IMR-90 (cell line): Measurements from ENCODE around the gene ITPKC. TPM values are rescaled to one million over a fixed set of nuclear protein-coding genes. Genes with fewer than 3 reads are reported as not detected.

Source experiments
- ATAC-seq: fragments of 200-7000 bp; cut with Tn5 transposase; 2 replicates; pipeline ENCODE4 v1.9.1; 2020; ENCODE audit warnings: low read depth, mild to moderate bottlenecking, moderate library complexity
- BruUV-seq: library from RNA; stranded (reverse); fragments of 400-500 nt; replicated peaks from 2 replicates; lab custom pipeline; 2021; lab: Mats Ljungman, UMichigan
- CTCF ChIA-PET: fragments of 300-600 bp; formaldehyde crosslinking; extraction: SDS; loops from one replicate; lab custom pipeline; 2021; ENCODE audit warnings: antibody characterized with exemption; lab: Yijun Ruan, JAX
- POLR2A ChIA-PET: fragments of 300-600 bp; sonication (Branson Sonifier 250); formaldehyde crosslinking; loops from one replicate; lab custom pipeline; 2022; ENCODE audit warnings: antibody characterized with exemption; ENCODE audit not compliant: unreplicated experiment; lab: Charles Lee
- DNase-seq: peaks from one replicate; pipeline ENCODE4 v3.0.0; 2013
- H2AFZ ChIP-seq: replicated peaks from 2 replicates; pipeline ENCODE3; 2013; ENCODE audit warnings: low read length, mild to moderate bottlenecking; ENCODE audit not compliant: poor library complexity
- H2AK5ac ChIP-seq: 2 replicates; pipeline ENCODE4 v1.6.1; 2013; ENCODE audit warnings: low read depth, low read length, inconsistent platforms
- H2AK9ac ChIP-seq: replicated peaks from 2 replicates; pipeline ENCODE3; 2013; ENCODE audit warnings: mild to moderate bottlenecking, low read depth, low read length, moderate library complexity; ENCODE audit not compliant: poor library complexity
- H2BK120ac ChIP-seq: 2 replicates; pipeline ENCODE4 v1.6.1; 2013; ENCODE audit warnings: low read depth, low read length, inconsistent platforms
- H2BK15ac ChIP-seq: 3 replicates; pipeline ENCODE4 v1.6.1; 2013; ENCODE audit warnings: low read depth, low read length, inconsistent platforms
- H2BK20ac ChIP-seq: 2 replicates; pipeline ENCODE4 v1.6.1; 2013; ENCODE audit warnings: low read depth, mild to moderate bottlenecking, inconsistent platforms, low read length, moderate library complexity
- H2BK5ac ChIP-seq: 2 replicates; pipeline ENCODE4 v1.6.1; 2013; ENCODE audit warnings: mild to moderate bottlenecking, low read depth, low read length, inconsistent platforms; ENCODE audit not compliant: poor library complexity, severe bottlenecking
- H3K14ac ChIP-seq: replicated peaks from 2 replicates; pipeline ENCODE4 v1.6.1; 2013; ENCODE audit warnings: low read depth, low read length, inconsistent platforms
- H3K18ac ChIP-seq: 2 replicates; pipeline ENCODE4 v1.6.1; 2013; ENCODE audit warnings: low read depth, low read length, control low read depth
- H3K23ac ChIP-seq: 2 replicates; pipeline ENCODE4 v1.6.1; 2013; ENCODE audit warnings: low read depth, low read length, inconsistent platforms
- H3K27ac ChIP-seq: 2 replicates; pipeline ENCODE4 v1.5.1; 2013; ENCODE audit warnings: mild to moderate bottlenecking, control low read depth, low read length; ENCODE audit not compliant: insufficient read depth
- H3K27me3 ChIP-seq: 2 replicates; pipeline ENCODE4 v1.6.1; 2013; ENCODE audit warnings: low read length; ENCODE audit not compliant: control insufficient read depth, insufficient read depth
- H3K36me3 ChIP-seq: 2 replicates; pipeline ENCODE4 v1.6.1; 2013; ENCODE audit warnings: low read length, mixed read lengths; ENCODE audit not compliant: control insufficient read depth, insufficient read depth
- H3K4ac ChIP-seq: 2 replicates; pipeline ENCODE4 v1.6.1; 2013; ENCODE audit warnings: low read depth, low read length, inconsistent platforms
- H3K4me1 ChIP-seq: 2 replicates; pipeline ENCODE4 v1.6.1; 2013; ENCODE audit warnings: low read length, mixed read lengths; ENCODE audit not compliant: control insufficient read depth, insufficient read depth
- H3K4me2 ChIP-seq: 2 replicates; pipeline ENCODE4 v1.6.1; 2013; ENCODE audit warnings: low read depth, mild to moderate bottlenecking, control low read depth, low read length, moderate library complexity
- H3K4me3 ChIP-seq: 2 replicates; pipeline ENCODE4 v1.5.1; 2013; ENCODE audit warnings: low read depth, mild to moderate bottlenecking, control low read depth, low read length, moderate library complexity; ENCODE audit not compliant: insufficient read depth
- H3K56ac ChIP-seq: 2 replicates; pipeline ENCODE4 v1.6.1; 2013; ENCODE audit warnings: low read length, inconsistent platforms; ENCODE audit not compliant: insufficient read depth; ENCODE audit errors: extremely low read depth
- H3K79me1 ChIP-seq, 2 experiments: 2 replicates each; pipeline ENCODE4 v1.6.1; 2013; ENCODE audit warnings: low read length in 2 of 2, inconsistent platforms in 1 of 2, low read depth in 1 of 2
- H3K9ac ChIP-seq: 2 replicates; pipeline ENCODE4 v1.6.1; 2013; ENCODE audit warnings: low read depth, low read length, control low read depth
- H3K9me1 ChIP-seq: 2 replicates; pipeline ENCODE4 v1.6.1; 2013; ENCODE audit warnings: low read length, inconsistent platforms; ENCODE audit not compliant: insufficient read depth
- H3K9me3 ChIP-seq: 2 replicates; pipeline ENCODE4 v1.6.1; 2013; ENCODE audit warnings: low read length; ENCODE audit not compliant: control insufficient read depth, insufficient read depth
- H4K20me1 ChIP-seq: 2 replicates; pipeline ENCODE4 v1.6.1; 2013; ENCODE audit warnings: low read length, inconsistent platforms; ENCODE audit not compliant: insufficient read depth
- H4K5ac ChIP-seq: 2 replicates; pipeline ENCODE4 v1.6.1; 2013; ENCODE audit warnings: mild to moderate bottlenecking, low read depth, low read length, control low read depth
- H4K8ac ChIP-seq, 2 experiments: 2 replicates each; pipeline ENCODE4 v1.6.1; 2013; ENCODE audit warnings: low read depth in 2 of 2, low read length in 2 of 2, control low read depth in 1 of 2, inconsistent platforms in 1 of 2
- H4K91ac ChIP-seq: 2 replicates; pipeline ENCODE4 v1.6.1; 2013; ENCODE audit warnings: low read depth, low read length, inconsistent platforms; ENCODE audit not compliant: insufficient read depth
- BHLHE40 ChIP-seq: fragments of 150-350 bp; IDR thresholded peaks from 2 replicates; pipeline ENCODE4 v1.6.1; 2016; ENCODE audit warnings: mild to moderate bottlenecking, low read depth, low read length
- CEBPB ChIP-seq: IDR thresholded peaks from 2 replicates; pipeline ENCODE4 v1.6.1; 2012; ENCODE audit warnings: low read depth, low read length, improper control_type of control experiment
- CHD1 ChIP-seq: IDR thresholded peaks from 2 replicates; pipeline ENCODE4 v1.6.1; 2012; ENCODE audit warnings: low read depth, low read length, improper control_type of control experiment
- CTCF ChIP-seq: conservative IDR thresholded peaks from 2 replicates; pipeline ENCODE4 v1.5.1; 2012; ENCODE audit warnings: mild to moderate bottlenecking, low read depth, low read length, improper control_type of control experiment
- MAFK ChIP-seq: IDR thresholded peaks from 2 replicates; pipeline ENCODE4 v1.6.1; 2012; ENCODE audit warnings: low read depth, low read length, improper control_type of control experiment
- MXI1 ChIP-seq: IDR thresholded peaks from 2 replicates; pipeline ENCODE4 v1.6.1; 2012; ENCODE audit warnings: low read depth, mild to moderate bottlenecking, low read length, moderate library complexity, borderline replicate concordance
- NFE2L2 ChIP-seq: fragments of 150-350 bp; IDR thresholded peaks from 2 replicates; pipeline ENCODE4 v1.6.1; 2016; ENCODE audit warnings: low read depth, mild to moderate bottlenecking, low read length
- POLR2A ChIP-seq: IDR thresholded peaks from 2 replicates; pipeline ENCODE4 v1.6.1; 2012; ENCODE audit warnings: mild to moderate bottlenecking, low read depth, low read length
- RAD21 ChIP-seq: IDR thresholded peaks from 2 replicates; pipeline ENCODE4 v1.6.1; 2012; ENCODE audit warnings: low read length, improper control_type of control experiment
- RCOR1 ChIP-seq: IDR thresholded peaks from 2 replicates; pipeline ENCODE4 v1.6.1; 2012; ENCODE audit warnings: mild to moderate bottlenecking, low read length, improper control_type of control experiment; ENCODE audit not compliant: insufficient replicate concordance
- RFX5 ChIP-seq: IDR thresholded peaks from 2 replicates; pipeline ENCODE4 v1.8.0; 2012; ENCODE audit warnings: low read depth, mild to moderate bottlenecking, low read length, moderate library complexity
- SMC3 ChIP-seq: fragments of 150-350 bp; IDR thresholded peaks from 2 replicates; pipeline ENCODE4 v1.6.1; 2016; ENCODE audit warnings: low read depth, mild to moderate bottlenecking, antibody characterized with exemption, low read length, moderate library complexity
- USF2 ChIP-seq: fragments of 150-350 bp; IDR thresholded peaks from 2 replicates; pipeline ENCODE4 v1.6.1; 2017; ENCODE audit warnings: mild to moderate bottlenecking, antibody characterized with exemption, low read length, low read depth
- WGBS, 2 experiments: methylation state at CpG; one replicate each; pipeline versions ENCODE4 v1.1.5 to v1.1.7; 2013; ENCODE audit warnings: missing lambda C conversion rate in 2 of 2; ENCODE audit not compliant: insufficient read length in 1 of 2; ENCODE audit errors: extremely low coverage in 2 of 2; 5-methylcytosine and 5-hydroxymethylcytosine counted together
- dilution Hi-C: fragments of 300-500 bp; cut with HindIII; formaldehyde crosslinking; loops from one replicate; pipeline ENCODE4 v1.14.3; 2018; ENCODE audit warnings: low sequenced_read_pairs; ENCODE audit not compliant: unreplicated experiment
- in situ Hi-C: fragments of 300-500 bp; cut with MboI; formaldehyde crosslinking; loops from 3 replicates; pipeline ENCODE4 v1.14.3; 2019; ENCODE audit warnings: low sequenced_read_pairs, inconsistent platforms, mixed read lengths
- intact Hi-C: fragments of 100-400 bp; cut with micrococcal nuclease; formaldehyde crosslinking; loops from 2 replicates; pipeline ENCODE4 v1.10.0; 2022
- polyA plus RNA-seq, 3 experiments: library from polyadenylated mRNA; depleted of rRNA; stranded (reverse); fragments of >200 nt; gene quantifications; 2 replicates each; pipeline ENCODE4 v1.2.3, GENCODE V29; 2012; ENCODE audit warnings: low replicate concordance in 1 of 3
- total RNA-seq: library from RNA; depleted of rRNA; stranded (reverse); fragments of >200 nt; gene quantifications from 2 replicates; pipeline ENCODE4 v1.2.3, GENCODE V29; 2012

Gene ITPKC
- total and polyA plus RNA-seq, 2 of the 4 experiments (the other 2 are of a cell fraction): 7.7 to 9.4 TPM

- no TSS peak for BruUV-seq
- dilution Hi-C loops: no loop called here
- Histone ChIP-seq H2BK15ac (no peak overlapping the region), H3K4me1 (peaks cover 9% of the 10 kb centered on the region), H2AK5ac (peak overlapping the region; percentile 7; the same call in 1 of the 2 replicates), H3K9me1 (peaks cover 20% of the 10 kb centered on the region; the same call in 1 of the 2 replicates), H2AFZ (no peak overlapping the region), H3K4me2 (no peak overlapping the region), H4K8ac (no peak overlapping the region), H3K9ac (no peak overlapping the region), H3K14ac (no peak overlapping the region), H3K56ac (no peak overlapping the region), H3K4me3 (no peak overlapping the region), H3K27me3 (no peaks in the 10 kb centered on the region), H3K79me1 (peaks cover 24 to 78% of the 10 kb centered on the region in 2 experiments), H3K18ac (no peak overlapping the region), H4K5ac (no peak overlapping the region), H4K91ac (no peak overlapping the region), H2BK120ac (no peak overlapping the region), H3K36me3 (peaks cover 24% of the 10 kb centered on the region), H3K4ac (no peak overlapping the region; the same call in 1 of the 2 replicates), H3K9me3 (no peaks in the 10 kb centered on the region), H2BK20ac (no peak overlapping the region), H2BK5ac (no peak overlapping the region), H3K27ac (no peak overlapping the region), H2AK9ac (no peak overlapping the region), H3K23ac (0 out of 2 replicates have a peak overlapping the region, but pooled peaks have one; percentile 4), H4K20me1 (peaks cover 16% of the 10 kb centered on the region; the same call in 1 of the 2 replicates)
- intact Hi-C loops: no loop called here
- ATAC-seq: no peak
- ChIA-PET POLR2A (no interaction called here), CTCF (interaction anchor here (0.5 kb wide), 1 partner anchor 23 kb away, joined by 5 read pairs; no protein-coding TSS in a partner anchor)
- 96% methylated on average over 3 of the region's 6 CpGs; no CpG with 5 or more reads in 1 of the 2 experiments for WGBS, 2 experiments
- in situ Hi-C loops: no loop called here
- TF ChIP-seq USF2: no peak
- TF ChIP-seq RFX5: no peak
- no peak for TF ChIP-seq MXI1
- no peak for TF ChIP-seq BHLHE40
- TF ChIP-seq CEBPB: no peak
- no peak for TF ChIP-seq NFE2L2
- no peak for TF ChIP-seq POLR2A
- no peak for TF ChIP-seq RCOR1
- no peak for TF ChIP-seq MAFK
- no peak for TF ChIP-seq CTCF
- TF ChIP-seq RAD21: no peak
- TF ChIP-seq CHD1: no peak
- TF ChIP-seq SMC3: no peak
- no peak for DNase-seq
These were observed 4.2 kb downstream of the ITPKC start for GRCh38 chr19:40721140-40721486.
